Upper lobe of left lung (tissue), 4 donors: Measurements from ENCODE around the gene CARD10.

Experiments used
- CTCF ChIP-seq, 6 experiments: fragments of 450-650 bp in 4 of 6; fragments of 200-600 bp in 2 of 6; sonication (generic) in 2 of 6; IDR thresholded peaks; one replicate each; pipeline ENCODE4 v1.5.1; 2016 to 2019; ENCODE audit warnings: antibody characterized with exemption in 6 of 6
- EP300 ChIP-seq, 4 donors: sonication (generic); formaldehyde crosslinking; IDR thresholded peaks; one replicate each; pipeline ENCODE4 v1.5.1; 2017; ENCODE audit warnings: antibody characterized with exemption in 4 of 4, control low read depth in 2 of 4
- POLR2A ChIP-seq, 4 donors: fragments of 450-650 bp; IDR thresholded peaks; one replicate each; pipeline ENCODE4 v1.5.1; 2016 to 2017; ENCODE audit warnings: antibody characterized with exemption in 4 of 4, mild to moderate bottlenecking in 2 of 4

GRCh38 chr22:37460684-37461083, 58.5 kb downstream of the CARD10 start:
- TF ChIP-seq CTCF (IDR thresholded peaks at IDR 0.05) (no peak), EP300 (IDR thresholded peaks at IDR 0.05) (no peak), POLR2A (IDR thresholded peaks at IDR 0.05) (no peak)
